Measurements from ENCODE around the gene SOX21.
"Not testable (repeated sequence)": the region's sequence is repeated elsewhere in the genome, so short reads cannot be mapped to it uniquely, and the experiment has no call there.

The SOX21 gene

GRCh38 chr13:94731028-94731427 lies 18.7 kb upstream of the SOX21 start:
- no peak for TF ChIP-seq CTCF (IDR thresholded peaks at IDR 0.05; ENCODE audit: low read depth, low read length)
- no peak for DNase-seq (ENCODE audit: extremely low read depth, low read depth)

GRCh38 chr13:94729941-94730340 lies 17.6 kb upstream of the SOX21 start:
- not testable (repeated sequence) for DNase-seq (ENCODE audit: extremely low read depth, low read depth)

GRCh38 chr13:94726425-94726824 lies 14.1 kb upstream of the SOX21 start:
- DNase-seq (ENCODE audit: extremely low read depth, low read depth), result no peak
- TF ChIP-seq CTCF (IDR thresholded peaks at IDR 0.05; ENCODE audit: low read depth, low read length), result no peak

- no peak for TF ChIP-seq CTCF (IDR thresholded peaks at IDR 0.05; ENCODE audit: low read depth, low read length)
- no peak for DNase-seq (ENCODE audit: extremely low read depth, low read depth)
Observed at GRCh38 chr13:94722609-94723345, 10.4 kb upstream of the SOX21 start.

- DNase-seq (ENCODE audit: extremely low read depth, low read depth), result not testable (repeated sequence)
Observed at GRCh38 chr13:94718697-94719096, 6.4 kb upstream of the SOX21 start.

- no peak for TF ChIP-seq CTCF (IDR thresholded peaks at IDR 0.05; ENCODE audit: low read depth, low read length)
- no peak for DNase-seq (ENCODE audit: extremely low read depth, low read depth)
Observed at GRCh38 chr13:94717916-94718315, 5.6 kb upstream of the SOX21 start.

GRCh38 chr13:94716016-94716415 lies 3.7 kb upstream of the SOX21 start:
- DNase-seq (ENCODE audit: extremely low read depth, low read depth), result no peak
- TF ChIP-seq CTCF (IDR thresholded peaks at IDR 0.05; ENCODE audit: low read depth, low read length), result peak; percentile 3

- DNase-seq (ENCODE audit: extremely low read depth, low read depth), result no peak
- no peak for TF ChIP-seq CTCF (IDR thresholded peaks at IDR 0.05; ENCODE audit: low read depth, low read length)
Observed at GRCh38 chr13:94713561-94714182, 1.3 kb upstream of the SOX21 start.
